Liver (tissue), 3 donors: ENCODE results near the gene SYNDIG1.

Experiments used
- EGR1 ChIP-seq, 2 donors: IDR thresholded peaks; 2 replicates each; pipeline ENCODE4 v1.6.1; 2016 to 2018; ENCODE audit warnings: antibody characterized with exemption in 2 of 2, low read depth in 2 of 2
- GABPA ChIP-seq, 2 donors: IDR thresholded peaks in 1 of 2; conservative IDR thresholded peaks in 1 of 2; 2 replicates each; pipeline ENCODE4 v1.6.1; 2016; ENCODE audit warnings: antibody characterized with exemption in 2 of 2, mild to moderate bottlenecking in 1 of 2, moderate library complexity in 1 of 2
- JUND ChIP-seq, 2 donors: IDR thresholded peaks; 2 replicates each; pipeline ENCODE4 v1.6.1; 2016; ENCODE audit warnings: antibody characterized with exemption in 2 of 2
- NR2F2 ChIP-seq: IDR thresholded peaks from 2 replicates; pipeline ENCODE4 v1.6.1; 2016; ENCODE audit warnings: antibody characterized with exemption
- RAD21 ChIP-seq, 2 donors: IDR thresholded peaks; 2 replicates each; pipeline ENCODE4 v1.6.1; 2016; ENCODE audit warnings: antibody characterized with exemption in 2 of 2, mild to moderate bottlenecking in 2 of 2
- RXRA ChIP-seq, 2 donors: IDR thresholded peaks; 2 replicates each; pipeline ENCODE4 v1.6.1; 2017 to 2018; ENCODE audit warnings: antibody characterized with exemption in 2 of 2, mild to moderate bottlenecking in 1 of 2
- TAF1 ChIP-seq: conservative IDR thresholded peaks from 2 replicates; pipeline ENCODE4 v1.6.1; 2016; ENCODE audit warnings: antibody characterized with exemption, mild to moderate bottlenecking
- YY1 ChIP-seq: IDR thresholded peaks from 2 replicates; pipeline ENCODE4 v1.6.1; 2016; ENCODE audit warnings: antibody characterized with exemption, mild to moderate bottlenecking
- TF ChIP-seq, protein P1 (sequence below): IDR thresholded peaks from 2 replicates; pipeline ENCODE4 v1.6.1; 2016; ENCODE audit warnings: antibody characterized with exemption
- TF ChIP-seq, protein P2 (sequence below): fragments of 150-350 bp; IDR thresholded peaks from 2 replicates; pipeline ENCODE4 v1.5.1; 2017; ENCODE audit warnings: improper control_type of control experiment, low read depth, low read length; ENCODE audit not compliant: missing input control
- TF ChIP-seq, protein P3 (sequence below): IDR thresholded peaks from 2 replicates; pipeline ENCODE4 v1.6.1; 2016; ENCODE audit warnings: antibody characterized with exemption
- donor health status: healthy.
- donor health status: healthy.

DNA sequence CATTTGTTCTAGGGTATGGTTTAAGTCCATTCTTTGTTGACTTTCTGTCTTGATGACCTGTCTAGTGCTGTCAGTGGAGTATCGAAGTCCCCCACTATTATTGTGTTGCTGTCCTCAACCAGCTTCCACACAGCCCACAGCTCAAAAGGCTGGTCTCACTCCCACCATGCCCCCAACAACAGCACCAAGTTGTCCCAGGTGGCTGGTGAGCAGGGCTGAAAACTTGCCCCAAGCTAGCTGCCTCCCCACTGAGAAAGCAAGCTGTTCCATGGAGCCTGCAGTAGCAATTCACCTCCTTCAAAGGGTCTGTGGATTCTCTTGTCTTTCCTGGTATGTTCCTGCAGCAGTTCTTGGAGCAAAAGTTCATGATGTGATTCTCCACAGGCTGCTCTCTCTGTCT lies 221.0 kb downstream of the SYNDIG1 start:
- TF ChIP-seq, protein P1, sequence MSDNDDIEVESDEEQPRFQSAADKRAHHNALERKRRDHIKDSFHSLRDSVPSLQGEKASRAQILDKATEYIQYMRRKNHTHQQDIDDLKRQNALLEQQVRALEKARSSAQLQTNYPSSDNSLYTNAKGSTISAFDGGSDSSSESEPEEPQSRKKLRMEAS: no peak
- no peak for TF ChIP-seq YY1
- TF ChIP-seq, protein P2, sequence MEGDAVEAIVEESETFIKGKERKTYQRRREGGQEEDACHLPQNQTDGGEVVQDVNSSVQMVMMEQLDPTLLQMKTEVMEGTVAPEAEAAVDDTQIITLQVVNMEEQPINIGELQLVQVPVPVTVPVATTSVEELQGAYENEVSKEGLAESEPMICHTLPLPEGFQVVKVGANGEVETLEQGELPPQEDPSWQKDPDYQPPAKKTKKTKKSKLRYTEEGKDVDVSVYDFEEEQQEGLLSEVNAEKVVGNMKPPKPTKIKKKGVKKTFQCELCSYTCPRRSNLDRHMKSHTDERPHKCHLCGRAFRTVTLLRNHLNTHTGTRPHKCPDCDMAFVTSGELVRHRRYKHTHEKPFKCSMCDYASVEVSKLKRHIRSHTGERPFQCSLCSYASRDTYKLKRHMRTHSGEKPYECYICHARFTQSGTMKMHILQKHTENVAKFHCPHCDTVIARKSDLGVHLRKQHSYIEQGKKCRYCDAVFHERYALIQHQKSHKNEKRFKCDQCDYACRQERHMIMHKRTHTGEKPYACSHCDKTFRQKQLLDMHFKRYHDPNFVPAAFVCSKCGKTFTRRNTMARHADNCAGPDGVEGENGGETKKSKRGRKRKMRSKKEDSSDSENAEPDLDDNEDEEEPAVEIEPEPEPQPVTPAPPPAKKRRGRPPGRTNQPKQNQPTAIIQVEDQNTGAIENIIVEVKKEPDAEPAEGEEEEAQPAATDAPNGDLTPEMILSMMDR: no peak
- no peak for TF ChIP-seq EGR1 (IDR thresholded peaks at IDR 0.05; ENCODE audit: low read depth in 2 of 2)
- no peak for TF ChIP-seq GABPA (IDR thresholded peaks at IDR 0.05 in 1 of 2, conservative IDR thresholded peaks at IDR 0.05 in 1 of 2)
- TF ChIP-seq RXRA (IDR thresholded peaks at IDR 0.05): no peak
- no peak for TF ChIP-seq NR2F2
- no peak for TF ChIP-seq RAD21 (IDR thresholded peaks at IDR 0.05)
- TF ChIP-seq JUND (IDR thresholded peaks at IDR 0.05): no peak
- no peak for TF ChIP-seq TAF1
- TF ChIP-seq, protein P3, sequence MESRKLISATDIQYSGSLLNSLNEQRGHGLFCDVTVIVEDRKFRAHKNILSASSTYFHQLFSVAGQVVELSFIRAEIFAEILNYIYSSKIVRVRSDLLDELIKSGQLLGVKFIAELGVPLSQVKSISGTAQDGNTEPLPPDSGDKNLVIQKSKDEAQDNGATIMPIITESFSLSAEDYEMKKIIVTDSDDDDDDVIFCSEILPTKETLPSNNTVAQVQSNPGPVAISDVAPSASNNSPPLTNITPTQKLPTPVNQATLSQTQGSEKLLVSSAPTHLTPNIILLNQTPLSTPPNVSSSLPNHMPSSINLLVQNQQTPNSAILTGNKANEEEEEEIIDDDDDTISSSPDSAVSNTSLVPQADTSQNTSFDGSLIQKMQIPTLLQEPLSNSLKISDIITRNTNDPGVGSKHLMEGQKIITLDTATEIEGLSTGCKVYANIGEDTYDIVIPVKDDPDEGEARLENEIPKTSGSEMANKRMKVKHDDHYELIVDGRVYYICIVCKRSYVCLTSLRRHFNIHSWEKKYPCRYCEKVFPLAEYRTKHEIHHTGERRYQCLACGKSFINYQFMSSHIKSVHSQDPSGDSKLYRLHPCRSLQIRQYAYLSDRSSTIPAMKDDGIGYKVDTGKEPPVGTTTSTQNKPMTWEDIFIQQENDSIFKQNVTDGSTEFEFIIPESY: no peak
